NCI-H524 treated with DMSO at 0.1 percent for 48 hours (cell line): ENCODE results near the gene XIRP2.

Source experiments
- DNase-seq: peaks from one replicate; lab custom pipeline; 2025; lab: John Stamatoyannopoulos, UW

Gene XIRP2

GRCh38 chr2:167134381-167135072, 246.2 kb downstream of the XIRP2 start:
- no peak for DNase-seq

- no peak for DNase-seq
Observed at GRCh38 chr2:167135706-167136105, 247.4 kb downstream of the XIRP2 start.

GRCh38 chr2:167136879-167137596, 248.8 kb downstream of the XIRP2 start:
- no peak for DNase-seq

GRCh38 chr2:167140330-167140729, 252.1 kb downstream of the XIRP2 start:
- DNase-seq, result no peak

DNA sequence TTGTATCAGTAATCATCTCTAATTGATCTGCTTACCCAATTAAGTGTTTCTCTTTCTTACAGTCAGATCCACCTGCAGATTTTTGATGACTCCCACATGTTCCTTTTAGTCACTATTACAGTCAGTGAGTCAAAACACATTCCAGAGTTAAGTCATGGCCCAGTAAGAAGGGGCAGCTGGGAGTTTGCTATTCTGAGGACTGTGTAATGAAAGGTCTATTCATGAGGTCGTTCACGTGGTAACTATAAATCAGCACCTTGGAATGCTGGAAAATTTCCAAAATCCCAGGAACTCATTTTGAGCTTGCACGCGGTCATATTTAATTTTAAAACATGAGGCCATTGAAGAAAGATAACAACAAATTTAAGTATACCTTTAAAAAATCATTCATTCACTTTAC, 252.5 kb downstream of the XIRP2 start:
- no peak for DNase-seq

- DNase-seq, result no peak
Observed at GRCh38 chr2:167142554-167142953, 254.3 kb downstream of the XIRP2 start.

DNA sequence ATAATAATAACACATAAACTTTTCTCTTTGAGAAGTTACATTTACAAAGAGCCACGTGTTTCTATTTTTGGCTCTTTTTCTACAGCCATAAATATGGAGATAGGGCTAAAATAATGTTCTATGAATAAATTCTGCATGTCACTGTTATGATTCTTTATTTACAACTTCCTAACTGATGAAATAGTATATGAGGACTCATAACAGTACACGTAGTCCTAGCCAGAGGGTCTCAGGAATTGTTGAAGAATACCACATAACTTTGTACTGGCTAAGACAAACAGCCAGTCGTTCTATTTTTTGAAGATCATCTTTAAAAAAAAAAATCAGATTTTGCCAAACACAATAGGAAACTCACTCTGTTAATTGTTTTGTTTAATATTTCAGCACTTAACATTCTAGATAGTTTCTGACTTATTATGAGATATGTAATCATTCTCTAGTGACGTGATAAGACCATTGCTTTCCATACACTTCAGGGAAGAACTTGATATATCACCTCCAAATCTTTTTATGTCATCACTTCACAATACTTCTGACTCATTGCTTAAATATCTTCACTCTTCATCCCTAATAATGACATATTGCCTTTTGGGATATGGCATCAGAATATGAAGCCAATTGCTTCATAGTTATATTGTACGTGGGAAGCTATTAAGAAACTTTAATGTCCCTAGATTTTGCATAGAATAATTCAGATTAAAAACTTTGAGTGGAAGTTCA, 256.1 kb downstream of the XIRP2 start:
- DNase-seq, result no peak

- no peak for DNase-seq
Observed at GRCh38 chr2:167147271-167147941, 259.1 kb downstream of the XIRP2 start.

GRCh38 chr2:167151894-167152293, 263.6 kb downstream of the XIRP2 start:
- no peak for DNase-seq

- DNase-seq, result no peak
Observed at GRCh38 chr2:167157523-167157922, 269.2 kb downstream of the XIRP2 start.

GRCh38 chr2:167177196-167177595, 288.9 kb downstream of the XIRP2 start:
- DNase-seq, result no peak

DNA sequence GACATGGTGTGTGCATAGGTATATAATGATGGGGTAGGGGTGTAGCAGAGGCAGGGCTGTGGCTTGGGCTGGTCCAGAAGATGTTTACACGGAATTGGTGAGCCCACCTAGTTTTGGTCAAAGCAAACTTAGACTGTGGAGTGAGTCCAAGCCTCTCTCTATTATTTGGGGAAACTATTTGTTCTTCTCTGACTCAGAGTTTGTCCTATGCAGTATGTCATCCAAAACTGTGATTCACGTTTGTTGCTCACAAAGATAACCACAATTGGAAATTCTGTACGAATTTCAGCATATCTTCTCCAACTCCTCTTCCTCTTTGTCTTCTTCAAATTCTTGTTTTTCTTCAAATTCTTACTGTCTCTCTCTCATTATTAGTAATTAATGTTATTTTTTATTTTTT, 292.9 kb downstream of the XIRP2 start:
- no peak for DNase-seq

DNA sequence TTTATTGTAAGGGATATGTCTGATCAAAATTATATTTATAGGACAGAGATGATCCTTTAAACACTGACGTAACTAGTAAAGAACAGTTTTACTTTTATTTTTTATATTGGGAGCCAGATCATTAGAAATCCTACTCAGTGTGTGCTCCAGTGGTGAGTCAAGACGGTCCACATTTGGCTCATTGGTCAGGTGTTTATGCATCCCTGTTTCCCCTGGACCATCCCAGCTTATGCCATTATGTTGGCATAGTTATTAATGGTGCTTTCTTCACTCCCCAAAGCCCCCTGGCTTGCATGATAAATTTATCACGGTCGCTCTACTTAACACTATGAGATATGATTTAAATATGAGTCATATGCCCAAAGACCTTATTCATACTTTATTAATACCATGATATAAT, 293.4 kb downstream of the XIRP2 start:
- DNase-seq, result no peak

DNA sequence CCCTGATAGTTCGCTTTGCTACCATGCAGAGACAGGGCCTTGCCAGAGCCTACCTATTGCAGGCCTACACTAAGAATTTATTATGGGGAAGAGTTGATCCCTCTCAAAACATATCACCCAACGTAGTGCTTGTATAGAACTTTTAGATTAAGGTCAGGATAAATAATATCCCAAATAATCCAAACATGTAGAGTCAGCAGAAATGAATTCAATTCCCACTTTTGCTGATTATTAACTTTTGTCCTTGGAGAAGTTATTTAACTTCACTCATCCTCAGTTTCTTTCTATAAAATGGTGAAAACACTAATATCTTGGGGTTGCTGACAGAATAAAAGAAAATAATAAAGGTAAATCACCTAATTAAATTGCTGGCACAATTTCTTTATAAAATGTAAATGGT, 294.1 kb downstream of the XIRP2 start:
- no peak for DNase-seq

DNA sequence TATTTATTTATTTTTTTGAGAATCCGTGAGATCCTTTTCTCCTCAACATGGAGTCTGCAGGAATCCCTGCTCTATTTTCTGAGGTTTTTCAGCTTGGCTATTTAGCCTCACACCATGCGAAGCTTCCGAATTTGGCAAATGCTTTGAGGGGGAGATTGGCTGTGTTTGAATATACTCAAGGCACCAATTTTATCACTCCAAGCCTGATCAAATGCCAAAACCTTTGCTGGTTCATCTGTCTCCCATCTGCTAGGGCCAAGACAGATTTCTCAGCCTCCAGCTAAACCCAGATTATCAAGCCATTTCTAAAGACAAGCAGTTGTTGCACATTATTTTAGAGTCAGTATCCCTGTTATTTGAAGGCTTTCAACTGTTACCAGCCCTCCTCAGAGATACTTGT, 295.7 kb downstream of the XIRP2 start:
- DNase-seq, result no peak

GRCh38 chr2:167186465-167186864, 298.2 kb downstream of the XIRP2 start:
- no peak for DNase-seq

DNA sequence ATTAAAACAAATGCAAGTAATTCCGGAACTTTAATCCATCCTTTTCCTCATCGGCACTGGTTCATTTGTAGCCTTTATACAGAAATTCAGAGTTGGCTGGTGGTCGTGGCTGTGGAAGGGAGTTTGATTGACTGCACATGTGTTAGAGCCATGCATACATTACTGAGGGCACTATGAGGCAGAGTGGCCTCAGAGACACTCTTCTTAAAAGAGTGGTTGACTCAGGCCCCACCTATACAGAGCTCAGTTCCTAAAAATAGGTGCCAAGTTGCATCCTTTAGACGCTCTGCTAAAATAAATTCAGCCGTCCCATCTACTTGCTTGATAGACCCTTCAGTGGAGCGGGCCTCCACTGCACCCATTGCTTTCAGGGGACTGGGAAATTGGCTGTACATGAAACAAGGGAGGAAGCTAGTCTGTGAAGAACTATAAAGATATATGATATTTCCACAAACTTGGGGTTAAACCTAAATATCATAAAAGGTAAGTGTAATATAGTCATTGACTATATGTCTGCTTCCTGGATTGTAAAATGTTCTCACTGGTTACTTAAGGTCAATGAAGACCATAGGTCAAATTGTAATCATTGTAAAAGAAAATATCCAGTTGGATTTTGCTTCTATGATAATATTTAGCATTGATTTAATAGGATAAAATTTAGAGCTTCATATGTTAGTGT, 298.9 kb downstream of the XIRP2 start:
- DNase-seq, result no peak

- no peak for DNase-seq
Observed at GRCh38 chr2:167187978-167188967, 300.0 kb downstream of the XIRP2 start.

GRCh38 chr2:167190053-167190452, 301.8 kb downstream of the XIRP2 start:
- no peak for DNase-seq

- DNase-seq, result no peak
Observed at GRCh38 chr2:167191588-167191987, 303.3 kb downstream of the XIRP2 start.

DNA sequence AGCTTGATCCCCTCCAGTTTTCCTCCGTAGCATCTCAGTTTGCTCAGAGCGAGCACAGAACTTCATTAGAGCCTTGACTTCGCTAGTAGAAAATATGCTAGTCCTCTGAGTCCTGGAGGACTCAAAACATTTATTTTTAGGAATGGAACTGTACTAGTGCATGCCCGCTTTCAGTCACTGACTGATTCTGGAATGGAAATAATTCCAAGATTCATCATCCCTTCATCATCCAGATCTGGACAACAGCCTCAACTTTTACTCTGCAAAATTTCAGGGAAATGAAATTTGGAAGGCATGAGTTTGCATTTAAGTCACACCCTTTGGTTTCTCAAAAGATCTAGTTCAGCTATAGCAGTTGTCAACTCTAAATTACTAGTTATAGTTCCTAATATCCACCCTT, 304.6 kb downstream of the XIRP2 start:
- DNase-seq, result no peak
